Measurements from ENCODE around the gene ITGB2.

DNA sequence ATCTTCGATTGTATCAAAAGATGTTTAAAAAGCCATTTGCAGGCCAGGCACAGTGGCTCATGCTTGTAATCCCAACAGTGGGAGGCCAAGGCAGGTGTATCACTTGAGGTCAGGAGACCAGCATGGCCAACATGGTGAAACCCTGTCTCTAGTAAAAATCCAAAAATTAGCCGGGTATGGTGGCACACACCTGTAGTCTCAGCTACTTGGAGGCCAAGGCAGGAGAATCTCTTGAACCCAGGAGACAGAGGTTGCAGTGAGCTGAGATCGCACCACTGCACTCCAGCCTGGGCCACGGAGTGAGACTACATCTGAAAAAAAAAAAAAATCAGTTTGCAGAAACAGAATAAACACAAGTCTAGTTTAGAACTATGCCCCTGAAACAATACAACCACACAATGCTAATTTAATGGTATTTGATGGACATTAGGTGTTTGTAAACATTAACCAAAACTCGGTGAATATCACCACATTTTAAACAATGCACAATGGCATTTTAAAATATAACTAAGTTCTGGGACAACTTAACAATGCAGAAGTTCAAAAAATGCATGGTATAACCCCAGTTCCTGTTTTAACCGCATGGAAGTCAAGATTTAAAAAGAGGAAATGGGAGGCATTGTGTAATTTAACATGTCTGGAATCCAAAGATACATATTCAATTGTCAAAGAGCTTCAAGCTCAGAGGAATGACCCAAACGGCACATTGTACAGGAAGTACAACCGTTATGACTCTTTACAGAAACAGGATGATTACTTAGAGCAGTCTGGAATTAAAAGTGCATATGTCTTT, 40.1 kb downstream of the ITGB2 start:
- TF ChIP-seq POLR2AphosphoS5 (IDR thresholded peaks at IDR 0.05; ENCODE audit: low read depth, low read length) = no peak
- TF ChIP-seq REST (IDR thresholded peaks at IDR 0.05; ENCODE audit: insufficient read depth in 1 of 2, low read depth in 2 of 2, low read length in 2 of 2) = no peak

Data from PFSK-1 (cell line).